ENCODE results near the gene ZNF136.

ZNF136 gene

GRCh38 chr19:12187625-12188024, 24.7 kb downstream of the ZNF136 start:
- no peak for FAIRE-seq

GRCh38 chr19:12194827-12195731, 32.2 kb downstream of the ZNF136 start:
- FAIRE-seq = no peak
- no peak for DNase-seq (ENCODE audit: insufficient read length, low spot score)

More at GRCh38 chr19:12187625-12188024, 24.7 kb downstream of the ZNF136 start:
- no peak for DNase-seq (ENCODE audit: insufficient read length, low spot score)

GRCh38 chr19:12198136-12198535, 35.2 kb downstream of the ZNF136 start:
- no peak for DNase-seq (ENCODE audit: insufficient read length, low spot score)

GRCh38 chr19:12199757-12200419, 37.0 kb downstream of the ZNF136 start:
- FAIRE-seq (no peak), DNase-seq (ENCODE audit: insufficient read length, low spot score) (no peak)

More at GRCh38 chr19:12198136-12198535, 35.2 kb downstream of the ZNF136 start:
- FAIRE-seq = no peak

- FAIRE-seq = no peak
- no peak for DNase-seq (ENCODE audit: insufficient read length, low spot score)
Measured at GRCh38 chr19:12202250-12202649, 39.4 kb downstream of the ZNF136 start.

- DNase-seq (ENCODE audit: insufficient read length, low spot score) = no peak
- FAIRE-seq = no peak
Measured at GRCh38 chr19:12205296-12205695, 42.4 kb downstream of the ZNF136 start.

- FAIRE-seq (no peak), DNase-seq (ENCODE audit: insufficient read length, low spot score) (no peak)
Measured at GRCh38 chr19:12208221-12208620, 45.3 kb downstream of the ZNF136 start.

GRCh38 chr19:12217332-12217731, 54.4 kb downstream of the ZNF136 start:
- FAIRE-seq = no peak
- no peak for DNase-seq (ENCODE audit: insufficient read length, low spot score)

- no peak for FAIRE-seq
- no peak for DNase-seq (ENCODE audit: insufficient read length, low spot score)
Measured at GRCh38 chr19:12222980-12223630, 60.2 kb downstream of the ZNF136 start.

- no peak for DNase-seq (ENCODE audit: insufficient read length, low spot score)
- no peak for FAIRE-seq
Measured at GRCh38 chr19:12224676-12225075, 61.8 kb downstream of the ZNF136 start.

GRCh38 chr19:12229990-12230389, 67.1 kb downstream of the ZNF136 start:
- DNase-seq (ENCODE audit: insufficient read length, low spot score) = no peak

GRCh38 chr19:12230751-12231733, 68.1 kb downstream of the ZNF136 start:
- no peak for DNase-seq (ENCODE audit: insufficient read length, low spot score)
- FAIRE-seq = no peak

More at GRCh38 chr19:12229990-12230389, 67.1 kb downstream of the ZNF136 start:
- no peak for FAIRE-seq

- FAIRE-seq = no peak
- no peak for DNase-seq (ENCODE audit: insufficient read length, low spot score)
Measured at GRCh38 chr19:12232961-12233360, 70.1 kb downstream of the ZNF136 start.

- DNase-seq (ENCODE audit: insufficient read length, low spot score) (no peak), FAIRE-seq (no peak)
Measured at GRCh38 chr19:12237143-12237839, 74.4 kb downstream of the ZNF136 start.

Measured in GM19239 (cell line).